ENCODE measurements around the gene SLX4IP. TPM values are rescaled to one million over a fixed set of nuclear protein-coding genes. Genes with fewer than 3 reads are reported as not detected.
A peak's percentile ranks its signal among the peaks of the same experiment; 100 is the strongest.

SLX4IP gene
- total RNA-seq, 2 donors from 2014 or later, result 1.8 to 3.3 TPM

- DNase-seq (ENCODE audit: low spot score), result no peak
- intact Hi-C loops (cut with DNase I), result no loop called here
Observed at GRCh38 chr20:10454151-10454750, 19.1 kb downstream of the SLX4IP start.

DNA sequence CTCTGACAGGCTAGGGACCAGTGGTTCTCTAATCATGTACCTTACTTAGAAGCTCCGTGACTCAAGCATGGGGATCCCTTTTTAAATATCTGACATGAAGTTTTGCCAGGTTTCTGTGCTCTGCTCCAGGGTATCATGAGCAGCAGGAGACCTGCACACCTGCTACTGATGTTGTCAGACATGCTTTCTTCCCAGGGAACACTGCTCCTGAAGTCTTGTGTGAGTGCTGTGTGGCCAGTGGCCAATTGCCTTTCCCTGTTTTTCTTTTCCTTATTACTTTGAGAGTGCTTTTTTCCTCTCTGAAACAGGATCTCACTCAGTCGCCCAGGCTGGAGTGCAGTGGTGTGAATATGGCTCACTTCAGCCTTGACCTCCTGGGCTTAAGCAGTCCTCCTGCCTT, 26.4 kb downstream of the SLX4IP start:
- intact Hi-C loops (cut with DNase I), result loop anchor here in 1 of 2 donors (10.0 kb wide), 1 partner anchor 73 kb away; no protein-coding TSS in a partner anchor
- no peak for DNase-seq (ENCODE audit: low spot score)

DNA sequence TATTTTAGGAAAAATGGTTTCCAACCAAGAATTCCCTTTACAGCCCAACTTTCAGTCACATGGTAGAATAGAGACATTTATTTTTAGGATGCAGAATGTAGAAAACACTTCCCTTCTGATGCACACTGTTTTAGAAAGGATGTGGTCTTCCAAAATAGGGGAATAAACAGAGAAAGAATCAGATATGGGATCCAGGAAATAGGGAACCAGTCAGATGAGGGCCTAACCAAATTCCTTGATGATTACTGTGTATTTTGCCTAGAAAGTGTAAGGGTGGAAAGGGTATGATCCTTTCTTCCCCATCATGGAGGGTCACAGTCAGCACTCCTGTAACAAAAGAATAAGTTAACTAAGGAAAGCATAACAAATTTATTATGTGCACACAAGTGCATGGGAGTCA, 27.4 kb downstream of the SLX4IP start:
- DNase-seq (ENCODE audit: low spot score), result no peak
- intact Hi-C loops (cut with DNase I), result loop anchor here in 1 of 2 donors (10.0 kb wide), 1 partner anchor 72 kb away; no protein-coding TSS in a partner anchor

GRCh38 chr20:10463622-10464021, 28.5 kb downstream of the SLX4IP start:
- intact Hi-C loops (cut with DNase I), result loop anchor here in 1 of 2 donors (10.0 kb wide), 1 partner anchor 71 kb away; no protein-coding TSS in a partner anchor
- DNase-seq (ENCODE audit: low spot score), result no peak

DNA sequence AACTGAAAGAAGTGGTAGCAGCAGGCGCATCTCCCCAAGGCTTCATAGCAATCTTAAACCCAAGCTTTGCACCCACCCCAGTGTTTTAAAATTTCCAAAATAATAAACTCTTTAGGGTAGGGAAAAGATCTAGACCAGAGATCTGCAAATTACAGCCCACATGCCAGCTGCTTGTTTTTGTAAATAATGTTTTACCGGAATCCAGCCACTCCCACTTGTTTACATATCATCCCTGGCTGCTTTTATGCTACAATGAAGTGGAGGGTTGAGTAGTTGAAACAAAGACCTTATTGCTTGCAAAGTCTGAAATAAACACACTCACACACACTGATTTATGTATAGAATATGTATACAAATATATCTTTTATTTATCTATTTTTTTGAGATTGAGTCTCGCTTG, 30.0 kb downstream of the SLX4IP start:
- intact Hi-C loops (cut with DNase I), result loop anchor here in 1 of 2 donors (10.0 kb wide), 1 partner anchor 70 kb away; no protein-coding TSS in a partner anchor
- no peak for DNase-seq (ENCODE audit: low spot score)

DNA sequence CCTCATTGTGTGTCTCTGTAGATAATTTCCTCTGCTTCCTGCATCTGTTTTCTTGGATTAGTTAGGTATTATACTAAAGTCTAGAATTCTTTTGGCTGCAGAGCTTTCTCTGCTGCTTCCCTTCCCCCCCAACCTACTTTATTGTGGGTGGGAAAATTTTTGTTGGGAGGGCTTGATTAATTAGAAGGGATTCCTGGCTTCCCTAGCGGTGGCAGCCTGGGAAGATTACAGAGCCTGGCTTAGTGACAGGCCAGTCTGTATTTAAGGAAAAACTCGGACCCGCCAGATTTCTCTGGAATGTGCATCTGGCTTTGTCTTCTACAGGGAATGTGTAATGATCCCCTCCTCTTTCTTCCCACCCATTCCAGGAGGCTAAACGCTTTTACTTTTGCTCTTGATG, 31.2 kb downstream of the SLX4IP start:
- no peak for DNase-seq (ENCODE audit: low spot score)
- intact Hi-C loops (cut with DNase I), result loop anchor here in 1 of 2 donors (10.0 kb wide), 1 partner anchor 68 kb away; no protein-coding TSS in a partner anchor

DNA sequence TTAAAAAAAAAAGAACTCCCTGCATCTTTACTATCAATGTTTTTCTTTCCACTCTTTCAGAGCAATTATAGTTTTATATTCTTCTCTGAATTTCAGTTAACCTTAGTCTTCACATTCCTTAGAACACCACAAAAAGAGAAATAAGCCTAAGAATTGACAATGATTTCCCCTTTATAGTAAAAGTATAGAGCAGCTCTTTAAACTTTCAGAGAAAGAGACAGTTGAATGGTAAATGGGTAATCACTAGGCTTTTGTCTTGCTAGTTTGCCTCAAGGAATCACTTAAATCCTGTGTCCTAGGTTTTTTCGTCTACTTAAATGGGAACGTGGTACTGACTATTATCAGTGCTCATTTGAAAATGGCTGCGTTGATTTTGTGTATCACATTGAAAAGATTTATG, 31.8 kb downstream of the SLX4IP start:
- no peak for DNase-seq (ENCODE audit: low spot score)
- intact Hi-C loops (cut with DNase I), result loop anchor here in 1 of 2 donors (10.0 kb wide), 1 partner anchor 68 kb away; no protein-coding TSS in a partner anchor

GRCh38 chr20:10467681-10468339, 32.7 kb downstream of the SLX4IP start:
- no peak for DNase-seq (ENCODE audit: low spot score)
- intact Hi-C loops (cut with DNase I), result loop anchor here in 1 of 2 donors (10.0 kb wide), 1 partner anchor 67 kb away; no protein-coding TSS in a partner anchor

GRCh38 chr20:10468340-10468845, 33.3 kb downstream of the SLX4IP start:
- intact Hi-C loops (cut with DNase I), result loop anchor here in 1 of 2 donors (10.0 kb wide), 1 partner anchor 66 kb away; no protein-coding TSS in a partner anchor
- no peak for DNase-seq (ENCODE audit: low spot score)

DNA sequence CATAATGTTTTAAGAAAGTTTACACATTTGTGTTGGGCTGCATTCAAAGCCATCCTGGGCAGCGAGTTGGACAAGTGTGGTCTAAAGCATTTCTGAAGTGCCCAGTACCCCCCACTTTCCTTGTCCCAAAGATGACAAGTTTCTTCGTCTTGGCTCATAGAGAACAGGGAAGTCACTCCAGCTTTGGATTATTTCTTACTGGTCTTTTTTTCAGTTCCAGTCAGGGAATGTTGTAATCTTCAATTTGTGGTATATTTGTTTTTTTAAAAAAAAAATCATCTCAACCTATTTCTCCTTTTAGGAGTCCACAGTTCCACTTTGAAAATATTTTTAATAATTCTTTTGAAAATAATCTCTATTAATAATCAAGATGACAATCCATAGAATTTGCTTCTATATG, 34.0 kb downstream of the SLX4IP start:
- DNase-seq (ENCODE audit: low spot score), result no peak
- intact Hi-C loops (cut with DNase I), result loop anchor here in 1 of 2 donors (10.0 kb wide), 1 partner anchor 66 kb away; no protein-coding TSS in a partner anchor

GRCh38 chr20:10469599-10469998, 34.5 kb downstream of the SLX4IP start:
- intact Hi-C loops (cut with DNase I), result loop anchor here in 1 of 2 donors (10.0 kb wide), 1 partner anchor 65 kb away; no protein-coding TSS in a partner anchor
- DNase-seq (ENCODE audit: low spot score), result no peak

DNA sequence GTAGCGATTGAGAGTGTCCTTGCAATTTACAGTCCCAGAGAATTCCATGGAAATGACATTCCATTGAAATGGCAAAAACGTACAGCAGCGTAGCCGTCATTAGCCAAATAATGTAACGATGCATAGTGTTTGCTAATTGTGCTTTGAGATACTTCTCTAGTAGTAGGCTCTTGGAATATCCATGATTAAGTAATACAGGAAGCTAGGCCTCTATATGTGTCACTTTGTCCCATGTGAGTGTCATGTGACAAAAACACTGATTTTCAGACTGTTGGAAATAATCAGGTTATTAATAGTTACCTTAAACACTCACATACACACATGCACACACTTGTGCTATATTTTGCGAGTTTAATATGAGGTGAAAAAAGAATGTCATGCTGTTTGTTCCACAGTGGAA, 35.2 kb downstream of the SLX4IP start:
- intact Hi-C loops (cut with DNase I), result loop anchor here in 1 of 2 donors (10.0 kb wide), 1 partner anchor 1075 kb away; no protein-coding TSS in a partner anchor
- DNase-seq (ENCODE audit: low spot score), result no peak

GRCh38 chr20:10472871-10473270, 37.8 kb downstream of the SLX4IP start:
- intact Hi-C loops (cut with DNase I), result loop anchor here in 1 of 2 donors (10.0 kb wide), 1 partner anchor 1072 kb away; no protein-coding TSS in a partner anchor
- no peak for DNase-seq (ENCODE audit: low spot score)

- intact Hi-C loops (cut with DNase I), result loop anchor here in 1 of 2 donors (10.0 kb wide), 1 partner anchor 1070 kb away; no protein-coding TSS in a partner anchor
- DNase-seq (ENCODE audit: low spot score), result peak; percentile 84
Observed at GRCh38 chr20:10474606-10475184, 39.6 kb downstream of the SLX4IP start.

DNA sequence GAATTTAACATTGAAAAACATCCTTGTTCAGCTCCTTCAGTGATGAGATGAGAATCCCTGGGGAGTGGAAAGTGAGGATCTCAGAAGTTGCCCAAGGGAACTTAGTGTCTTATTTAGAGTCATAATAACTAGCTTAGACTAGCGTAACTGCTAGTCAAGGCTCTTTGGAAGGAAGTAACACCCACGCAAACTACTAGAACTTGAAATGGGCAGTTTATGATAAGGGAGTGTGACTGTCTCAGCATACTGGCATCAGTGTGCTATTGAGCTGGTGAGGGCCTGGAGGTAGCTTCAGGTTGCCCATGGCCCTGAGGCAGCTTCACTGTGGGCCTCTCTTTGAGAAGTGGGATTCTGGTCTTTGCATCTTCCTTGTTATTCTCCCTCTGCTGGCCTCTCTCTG, 40.1 kb downstream of the SLX4IP start:
- DNase-seq (ENCODE audit: low spot score), result no peak
- intact Hi-C loops (cut with DNase I), result loop anchor here in 1 of 2 donors (10.0 kb wide), 1 partner anchor 1070 kb away; no protein-coding TSS in a partner anchor

GRCh38 chr20:10476319-10476724, 41.2 kb downstream of the SLX4IP start:
- intact Hi-C loops (cut with DNase I), result loop anchor here in 1 of 2 donors (10.0 kb wide), 1 partner anchor 1068 kb away; no protein-coding TSS in a partner anchor

DNA sequence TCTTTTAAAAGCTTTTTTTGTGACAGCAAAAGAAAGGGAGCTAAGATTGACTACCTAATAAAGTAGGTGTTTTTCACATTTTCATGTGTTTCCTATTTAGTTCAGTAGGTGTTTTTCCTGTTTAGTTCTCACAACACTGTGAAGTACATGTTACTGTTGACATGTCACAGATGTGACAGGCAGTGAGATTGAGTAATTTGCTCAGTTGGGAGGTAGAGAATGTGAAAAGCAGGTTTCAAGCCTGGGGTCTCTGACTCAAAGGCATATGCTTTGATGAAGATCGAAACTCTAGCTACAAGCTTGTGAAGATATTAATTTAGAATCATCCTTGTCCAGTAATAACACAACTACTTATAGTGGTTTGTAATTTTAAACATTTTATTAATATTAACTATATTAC, 43.1 kb downstream of the SLX4IP start:
- intact Hi-C loops (cut with DNase I), result loop anchor here in 1 of 2 donors (10.0 kb wide), 1 partner anchor 1067 kb away; no protein-coding TSS in a partner anchor
- DNase-seq (ENCODE audit: low spot score), result no peak

More at GRCh38 chr20:10476319-10476724, 41.2 kb downstream of the SLX4IP start:
- no peak for DNase-seq (ENCODE audit: low spot score)

- no peak for DNase-seq (ENCODE audit: low spot score)
- intact Hi-C loops (cut with DNase I), result loop anchor here in 1 of 2 donors (10.0 kb wide), 1 partner anchor 1066 kb away; no protein-coding TSS in a partner anchor
Observed at GRCh38 chr20:10478930-10479329, 43.8 kb downstream of the SLX4IP start.

DNA sequence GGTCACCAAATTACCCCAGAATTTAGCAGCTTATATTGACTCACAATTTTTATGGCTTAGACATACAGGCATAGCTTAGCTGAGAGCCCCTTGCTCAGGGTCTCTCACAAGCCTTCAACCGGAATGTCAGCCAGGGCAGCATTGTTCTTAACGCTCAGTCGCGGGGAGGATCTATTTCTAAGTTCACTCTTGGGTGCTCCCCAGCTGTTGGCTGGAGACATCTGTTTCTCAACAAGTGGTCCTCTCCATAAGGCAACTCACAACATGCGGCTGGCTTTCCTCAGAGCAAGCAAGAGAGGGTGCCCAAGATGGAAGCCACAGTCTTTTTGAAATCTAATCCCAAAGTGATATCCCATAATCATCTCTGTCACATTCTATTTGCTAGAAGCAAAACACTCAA, 46.6 kb downstream of the SLX4IP start:
- intact Hi-C loops (cut with DNase I), result no loop called here

More for the DNA sequence above, 46.6 kb downstream of the SLX4IP start:
- DNase-seq (ENCODE audit: low spot score), result no peak

Measured in posterior vena cava (tissue), 2 donors.